Neural cell (in vitro differentiated cells): ENCODE data around the gene CEP89. TPM values are rescaled to one million over a fixed set of nuclear protein-coding genes. Genes with fewer than 3 reads are reported as not detected.

Source experiments
- H2AFZ ChIP-seq: fragments of 200-600, 300-800 bp; sonication (generic), shearing (Covaris generic); 2 replicates; pipeline ENCODE4 v1.6.0; 2014; ENCODE audit warnings: low read depth, mild to moderate bottlenecking, antibody characterized with exemption, low read length, moderate library complexity
- H3F3A ChIP-seq: fragments of 200-600 bp; shearing (Covaris generic); 2 replicates; pipeline ENCODE4 v1.6.1; 2016; ENCODE audit warnings: mild to moderate bottlenecking, moderate library complexity, mixed read lengths, antibody characterized with exemption, low read length; ENCODE audit not compliant: insufficient read depth, poor library complexity, severe bottlenecking
- H3K27ac ChIP-seq: fragments of 200-600, 300-800 bp; sonication (generic), shearing (Covaris generic); 2 replicates; pipeline ENCODE4 v1.5.1; 2014; ENCODE audit warnings: mild to moderate bottlenecking, low read length, moderate library complexity
- H3K27me3 ChIP-seq: fragments of 300-800, 200-600 bp; sonication (generic), shearing (Covaris generic); 2 replicates; pipeline ENCODE4 v1.6.0; 2014; ENCODE audit warnings: mild to moderate bottlenecking, low read depth, low read length, moderate library complexity; ENCODE audit not compliant: insufficient read depth
- H3K36me3 ChIP-seq: fragments of 300-800, 200-600 bp; sonication (generic), shearing (Covaris generic); 2 replicates; pipeline ENCODE4 v1.5.1; 2014; ENCODE audit warnings: mild to moderate bottlenecking, antibody characterized with exemption, low read length, moderate library complexity; ENCODE audit not compliant: insufficient read depth
- H3K4me2 ChIP-seq: fragments of 300-800, 200-600 bp; sonication (generic), shearing (Covaris generic); 2 replicates; pipeline ENCODE4 v1.6.0; 2014; ENCODE audit warnings: mild to moderate bottlenecking, low read length
- H3K4me3 ChIP-seq: fragments of 300-800, 200-600 bp; sonication (generic), shearing (Covaris generic); 2 replicates; pipeline ENCODE4 v1.5.1; 2014; ENCODE audit warnings: mild to moderate bottlenecking, low read length, moderate library complexity
- H3K79me2 ChIP-seq: fragments of 200-600 bp; shearing (Covaris generic); replicated peaks from 2 replicates; pipeline ENCODE4 v1.6.0; 2014; ENCODE audit warnings: mild to moderate bottlenecking, low read length, moderate library complexity; ENCODE audit not compliant: insufficient read depth
- H3K9ac ChIP-seq: fragments of 300-800, 200-600 bp; sonication (generic), shearing (Covaris generic); 2 replicates; pipeline ENCODE4 v1.6.1; 2016; ENCODE audit warnings: mild to moderate bottlenecking, low read length, mixed read lengths
- H3K9me2 ChIP-seq: fragments of 200-600 bp; shearing (Covaris generic); 2 replicates; pipeline ENCODE4 v1.6.1; 2016; ENCODE audit warnings: mild to moderate bottlenecking, low read length, mixed read lengths; ENCODE audit not compliant: insufficient read depth
- H3K9me3 ChIP-seq: fragments of 200-600, 300-800 bp; sonication (generic), shearing (Covaris generic); 2 replicates; pipeline ENCODE4 v1.6.1; 2016; ENCODE audit warnings: mild to moderate bottlenecking, mixed run types, low read length, moderate library complexity, mixed read lengths
- H4K20me1 ChIP-seq: fragments of 200-600 bp; shearing (Covaris generic); 2 replicates; pipeline ENCODE4 v1.6.1; 2016; ENCODE audit warnings: mild to moderate bottlenecking, mixed run types; ENCODE audit not compliant: insufficient read depth
- EP300 ChIP-seq: fragments of 450-650 bp; conservative IDR thresholded peaks from 2 replicates; pipeline ENCODE4 v1.6.1; 2014; ENCODE audit warnings: antibody characterized with exemption, mild to moderate bottlenecking, moderate library complexity; ENCODE audit not compliant: poor library complexity, severe bottlenecking
- EZH2 ChIP-seq: fragments of 200-600, 300-800 bp; shearing (Covaris generic), sonication (generic); IDR thresholded peaks from 2 replicates; pipeline ENCODE4 v1.6.1; 2014; ENCODE audit warnings: antibody characterized with exemption, low read length, borderline replicate concordance, mild to moderate bottlenecking; ENCODE audit not compliant: insufficient read depth, poor library complexity, severe bottlenecking
- MXI1 ChIP-seq: fragments of 450-650 bp; conservative IDR thresholded peaks from 2 replicates; pipeline ENCODE4 v1.6.1; 2014; ENCODE audit warnings: antibody characterized with exemption, mild to moderate bottlenecking; ENCODE audit not compliant: poor library complexity, severe bottlenecking
- POLR2AphosphoS5 ChIP-seq: IDR thresholded peaks from 2 replicates; pipeline ENCODE4 v1.6.1; 2012
- RAD21 ChIP-seq: fragments of 450-650 bp; conservative IDR thresholded peaks from 2 replicates; pipeline ENCODE4 v1.6.1; 2014; ENCODE audit warnings: antibody characterized with exemption, mild to moderate bottlenecking, moderate library complexity
- REST ChIP-seq: IDR thresholded peaks from 2 replicates; pipeline ENCODE4 v1.6.1; 2012; ENCODE audit warnings: borderline replicate concordance
- SMC3 ChIP-seq: fragments of 450-650 bp; conservative IDR thresholded peaks from 2 replicates; pipeline ENCODE4 v1.6.1; 2014; ENCODE audit warnings: antibody characterized with exemption, mild to moderate bottlenecking, moderate library complexity; ENCODE audit not compliant: poor library complexity
- TAF1 ChIP-seq: IDR thresholded peaks from 2 replicates; pipeline ENCODE4 v1.6.1; 2012; ENCODE audit warnings: low read depth
- polyA plus RNA-seq: library from polyadenylated mRNA; depleted of rRNA; stranded (reverse); fragments of >200 nt; gene quantifications from 2 replicates; pipeline ENCODE4 v1.2.3, GENCODE V29; 2014
- TF ChIP-seq, protein P1 (sequence below): fragments of 450-650 bp; IDR thresholded peaks from 2 replicates; pipeline ENCODE4 v1.5.1; 2014; ENCODE audit warnings: antibody characterized with exemption, mild to moderate bottlenecking, moderate library complexity; ENCODE audit not compliant: poor library complexity, severe bottlenecking

The CEP89 gene
- polyA plus RNA-seq, 1 donor from 2014 or later: 24.1 TPM

DNA sequence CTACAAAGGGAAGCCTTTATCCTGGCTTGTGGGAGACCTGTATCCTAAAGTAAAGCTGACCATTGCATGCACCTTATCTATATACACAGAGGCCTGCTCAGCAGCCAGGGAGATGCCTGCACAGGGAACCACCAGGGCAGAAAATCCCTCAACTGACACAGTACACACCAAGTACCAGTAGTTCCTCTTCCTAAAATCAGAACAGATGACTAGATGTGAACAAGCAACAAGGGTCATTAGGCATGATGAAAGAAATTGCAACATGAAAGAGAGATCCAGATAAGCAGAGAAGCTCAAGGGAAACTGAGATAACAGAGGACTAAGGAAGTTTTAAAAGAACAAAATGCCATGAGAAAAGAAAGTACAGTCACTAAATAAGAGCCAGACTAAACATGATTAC is 62.5 kb downstream of the CEP89 start:
- H3K9me2 ChIP-seq: no peaks in the 10 kb centered on the region
- H4K20me1 ChIP-seq: no peaks in the 10 kb centered on the region
- H3F3A ChIP-seq: no peaks in the 10 kb centered on the region
- no peak overlapping the region for H3K27ac ChIP-seq
- no peak for TF ChIP-seq SMC3
- no peak for TF ChIP-seq RAD21
- TF ChIP-seq EP300: no peak
- no peak for TF ChIP-seq POLR2AphosphoS5
- TF ChIP-seq EZH2: no peak
- H3K79me2 ChIP-seq: no peaks in the 10 kb centered on the region
- H2AFZ ChIP-seq: no peak overlapping the region
- no peak overlapping the region for H3K4me2 ChIP-seq
- H3K27me3 ChIP-seq: no peaks in the 10 kb centered on the region
- H3K9ac ChIP-seq: no peak overlapping the region
- H3K9me3 ChIP-seq: no peaks in the 10 kb centered on the region
- H3K4me3 ChIP-seq: no peak overlapping the region
- H3K36me3 ChIP-seq: peaks cover 7% of the 10 kb centered on the region

- H3K79me2 ChIP-seq: no peaks in the 10 kb centered on the region
- no peak overlapping the region for H3K27ac ChIP-seq
- no peaks in the 10 kb centered on the region for H4K20me1 ChIP-seq
- H3K4me3 ChIP-seq: no peak overlapping the region
- no peaks in the 10 kb centered on the region for H3K9me2 ChIP-seq
- no peak overlapping the region for H3K4me2 ChIP-seq
- no peaks in the 10 kb centered on the region for H3K27me3 ChIP-seq
- H3K9ac ChIP-seq: no peak overlapping the region
- H3K36me3 ChIP-seq: peaks cover 7% of the 10 kb centered on the region
- H3F3A ChIP-seq: no peaks in the 10 kb centered on the region
- TF ChIP-seq RAD21 (no peak), POLR2AphosphoS5 (no peak), EP300 (no peak), REST (no peak), TAF1 (no peak), SMC3 (no peak), EZH2 (no peak), MXI1 (no peak)
- TF ChIP-seq, protein P1, sequence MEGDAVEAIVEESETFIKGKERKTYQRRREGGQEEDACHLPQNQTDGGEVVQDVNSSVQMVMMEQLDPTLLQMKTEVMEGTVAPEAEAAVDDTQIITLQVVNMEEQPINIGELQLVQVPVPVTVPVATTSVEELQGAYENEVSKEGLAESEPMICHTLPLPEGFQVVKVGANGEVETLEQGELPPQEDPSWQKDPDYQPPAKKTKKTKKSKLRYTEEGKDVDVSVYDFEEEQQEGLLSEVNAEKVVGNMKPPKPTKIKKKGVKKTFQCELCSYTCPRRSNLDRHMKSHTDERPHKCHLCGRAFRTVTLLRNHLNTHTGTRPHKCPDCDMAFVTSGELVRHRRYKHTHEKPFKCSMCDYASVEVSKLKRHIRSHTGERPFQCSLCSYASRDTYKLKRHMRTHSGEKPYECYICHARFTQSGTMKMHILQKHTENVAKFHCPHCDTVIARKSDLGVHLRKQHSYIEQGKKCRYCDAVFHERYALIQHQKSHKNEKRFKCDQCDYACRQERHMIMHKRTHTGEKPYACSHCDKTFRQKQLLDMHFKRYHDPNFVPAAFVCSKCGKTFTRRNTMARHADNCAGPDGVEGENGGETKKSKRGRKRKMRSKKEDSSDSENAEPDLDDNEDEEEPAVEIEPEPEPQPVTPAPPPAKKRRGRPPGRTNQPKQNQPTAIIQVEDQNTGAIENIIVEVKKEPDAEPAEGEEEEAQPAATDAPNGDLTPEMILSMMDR: no peak
- H3K9me3 ChIP-seq: no peaks in the 10 kb centered on the region
- no peak overlapping the region for H2AFZ ChIP-seq
Measured at GRCh38 chr19:32908641-32909190, 63.0 kb downstream of the CEP89 start.
